OCI-LY1 (cell line): ENCODE measurements around the gene PDPR.
"Not testable (repeated sequence)": the region's sequence is repeated elsewhere in the genome, so short reads cannot be mapped to it uniquely, and the experiment has no call there.

ENCODE experiments used
- CTCF ChIP-seq: fragments of 200-600 bp; sonication (generic), shearing (Covaris generic); IDR thresholded peaks from 2 replicates; pipeline ENCODE4 v1.5.1; 2017; ENCODE audit warnings: mild to moderate bottlenecking, antibody characterized with exemption, low read length, moderate library complexity, mixed read lengths
- EZH2 ChIP-seq: fragments of 200-600 bp; sonication (generic), shearing (Covaris generic); IDR thresholded peaks from 2 replicates; pipeline ENCODE4 v1.8.0; 2017; ENCODE audit warnings: borderline replicate concordance, mixed run types, mild to moderate bottlenecking, antibody characterized with exemption, low read length, moderate library complexity, mixed read lengths

GRCh38 chr16:70088160-70088559, 26.0 kb upstream of the PDPR start:
- TF ChIP-seq CTCF, EZH2: not testable (repeated sequence)
